ENCODE data around the gene GPR107.

GPR107 gene

GRCh38 chr9:130137081-130137640 is 83.5 kb downstream of the GPR107 start:
- no peak for DNase-seq (ENCODE audit: low spot score)

- DNase-seq (ENCODE audit: low spot score), result no peak
Measured at GRCh38 chr9:130137641-130138081, 84.0 kb downstream of the GPR107 start.

GRCh38 chr9:130138171-130138653 is 84.5 kb downstream of the GPR107 start:
- DNase-seq (ENCODE audit: low spot score), result no peak

- DNase-seq (ENCODE audit: low spot score), result no peak
Measured at GRCh38 chr9:130138791-130139190, 85.1 kb downstream of the GPR107 start.

GRCh38 chr9:130139251-130139650 is 85.5 kb downstream of the GPR107 start:
- DNase-seq (ENCODE audit: low spot score), result no peak

GRCh38 chr9:130140706-130141105 is 87.0 kb downstream of the GPR107 start:
- DNase-seq (ENCODE audit: low spot score), result no peak

GRCh38 chr9:130142056-130142455 is 88.3 kb downstream of the GPR107 start:
- no peak for DNase-seq (ENCODE audit: low spot score)

GRCh38 chr9:130142641-130143040 is 88.9 kb downstream of the GPR107 start:
- DNase-seq (ENCODE audit: low spot score), result no peak

- no peak for DNase-seq (ENCODE audit: low spot score)
Measured at GRCh38 chr9:130143279-130143893, 89.7 kb downstream of the GPR107 start.

- no peak for DNase-seq (ENCODE audit: low spot score)
Measured at GRCh38 chr9:130143958-130144366, 90.3 kb downstream of the GPR107 start.

- no peak for DNase-seq (ENCODE audit: low spot score)
Measured at GRCh38 chr9:130144703-130145102, 91.0 kb downstream of the GPR107 start.

GRCh38 chr9:130145658-130146057 is 92.0 kb downstream of the GPR107 start:
- no peak for DNase-seq (ENCODE audit: low spot score)

GRCh38 chr9:130147198-130147597 is 93.5 kb downstream of the GPR107 start:
- DNase-seq (ENCODE audit: low spot score), result no peak

GRCh38 chr9:130147910-130148309 is 94.2 kb downstream of the GPR107 start:
- no peak for DNase-seq (ENCODE audit: low spot score)

GRCh38 chr9:130149031-130149430 is 95.3 kb downstream of the GPR107 start:
- no peak for DNase-seq (ENCODE audit: low spot score)

GRCh38 chr9:130149654-130150286 is 96.1 kb downstream of the GPR107 start:
- DNase-seq (ENCODE audit: low spot score), result peak; percentile 18

- DNase-seq (ENCODE audit: low spot score), result no peak
Measured at GRCh38 chr9:130150779-130151382, 97.2 kb downstream of the GPR107 start.

- no peak for DNase-seq (ENCODE audit: low spot score)
Measured at GRCh38 chr9:130154816-130155215, 101.1 kb downstream of the GPR107 start.

- DNase-seq (ENCODE audit: low spot score), result no peak
Measured at GRCh38 chr9:130155647-130156046, 101.9 kb downstream of the GPR107 start.

- DNase-seq (ENCODE audit: low spot score), result no peak
Measured at GRCh38 chr9:130156672-130157071, 103.0 kb downstream of the GPR107 start.

GRCh38 chr9:130157079-130157478 is 103.4 kb downstream of the GPR107 start:
- no peak for DNase-seq (ENCODE audit: low spot score)

- DNase-seq (ENCODE audit: low spot score), result no peak
Measured at GRCh38 chr9:130158001-130158400, 104.3 kb downstream of the GPR107 start.

- DNase-seq (ENCODE audit: low spot score), result no peak
Measured at GRCh38 chr9:130159057-130159456, 105.4 kb downstream of the GPR107 start.
